Measurements from ENCODE around the gene WDR45.

GRCh38 chrX:49063715-49064114, 16.0 kb downstream of the WDR45 start:
- TF ChIP-seq POLR2AphosphoS5 (IDR thresholded peaks at IDR 0.05), result no peak
- no peak for TF ChIP-seq POLR2A (IDR thresholded peaks at IDR 0.05)
- no peak for TF ChIP-seq CTCF (IDR thresholded peaks at IDR 0.05)
